GM19351 (cell line): Measurements from ENCODE around the gene FGF12.

Source experiments
- ATAC-seq: cut with Tn5 transposase; IDR thresholded peaks from one replicate; pipeline ENCODE4 v1.9.1; 2021; ENCODE audit warnings: mild to moderate bottlenecking, moderate library complexity; ENCODE audit not compliant: unreplicated experiment

Gene FGF12

DNA sequence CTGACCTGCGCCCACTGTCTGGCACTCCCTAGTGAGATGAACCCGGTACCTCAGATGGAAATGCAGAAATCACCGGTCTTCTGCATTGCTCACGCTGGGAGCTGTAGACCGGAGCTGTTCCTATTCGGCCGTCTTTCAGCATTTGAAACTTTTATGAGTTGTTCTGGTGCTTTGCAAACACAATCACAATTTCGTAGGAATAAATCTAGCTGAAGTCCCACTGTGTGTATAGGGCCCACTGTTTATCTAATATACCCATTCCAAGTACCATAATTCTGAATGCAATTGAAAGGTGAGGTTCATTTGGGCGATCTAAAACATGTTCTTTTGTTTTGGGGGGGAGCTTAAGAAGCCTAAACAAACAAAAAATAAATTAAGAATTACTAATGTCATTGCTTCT is 572.1 kb downstream of the FGF12 start:
- peak; percentile 43 for ATAC-seq

DNA sequence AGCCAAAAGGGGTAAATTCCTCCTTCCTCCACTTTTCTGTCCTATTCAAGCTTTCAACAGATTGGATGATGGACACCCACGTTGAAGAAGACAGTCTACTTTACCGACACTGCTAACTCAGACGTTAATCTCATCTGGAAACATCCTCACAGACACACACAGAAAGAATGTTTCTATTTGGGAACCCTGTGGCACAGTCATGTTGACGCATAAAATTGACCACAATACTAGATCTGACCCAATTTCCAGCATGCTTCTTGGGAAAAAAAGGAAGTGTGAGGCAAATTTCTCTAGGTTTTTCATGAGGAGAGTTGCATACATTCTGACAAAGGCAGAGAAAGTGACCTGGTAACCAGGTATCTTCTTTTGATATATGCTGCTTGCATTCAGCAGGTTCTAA is 594.1 kb downstream of the FGF12 start:
- no peak for ATAC-seq

DNA sequence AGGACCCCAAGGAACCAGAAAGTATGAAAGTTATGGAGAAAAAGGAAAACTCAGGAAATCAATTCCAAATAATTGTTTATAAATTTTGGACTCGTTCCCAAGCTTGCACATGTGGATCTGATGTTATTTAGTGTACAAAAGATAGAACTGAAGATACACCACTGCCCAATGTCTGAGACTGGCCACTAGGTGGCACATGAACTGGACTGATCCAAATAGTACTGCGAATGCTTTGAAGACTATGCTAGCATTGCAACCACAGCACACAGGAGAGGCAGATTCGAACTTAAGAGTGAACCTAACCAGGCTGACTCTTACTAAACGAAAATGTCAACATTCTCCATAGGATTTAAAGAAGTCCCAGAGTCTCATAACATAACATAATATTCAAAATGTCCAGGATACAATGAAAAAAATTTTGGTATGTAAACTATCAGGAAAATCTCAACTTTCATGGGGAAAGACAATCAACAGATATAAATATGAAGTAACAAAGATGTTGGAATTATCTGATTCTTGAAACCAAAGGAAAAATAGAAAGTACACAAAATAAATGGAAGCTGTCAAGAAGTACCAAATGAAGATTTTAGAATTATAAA is 596.7 kb downstream of the FGF12 start:
- peak; percentile 85 for ATAC-seq

DNA sequence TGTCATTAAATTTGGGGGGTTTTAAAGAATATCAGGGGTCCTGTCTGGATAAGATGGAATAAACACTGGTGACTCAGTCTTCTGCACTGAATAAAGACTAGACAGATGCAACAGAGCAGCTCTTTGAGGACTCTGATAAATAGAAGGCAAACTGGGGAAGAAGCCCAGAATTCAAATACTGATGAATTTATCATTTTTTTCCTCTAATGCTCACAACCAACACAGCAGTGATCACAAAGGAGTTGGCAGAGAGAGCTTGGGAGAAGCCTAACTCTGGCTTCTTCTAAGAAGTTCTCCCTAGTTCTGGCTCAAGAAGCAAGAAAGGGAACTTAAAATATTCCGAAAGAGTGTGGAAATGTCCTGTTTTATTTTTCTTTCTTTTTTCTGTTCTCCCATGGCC is 597.8 kb downstream of the FGF12 start:
- no peak for ATAC-seq

DNA sequence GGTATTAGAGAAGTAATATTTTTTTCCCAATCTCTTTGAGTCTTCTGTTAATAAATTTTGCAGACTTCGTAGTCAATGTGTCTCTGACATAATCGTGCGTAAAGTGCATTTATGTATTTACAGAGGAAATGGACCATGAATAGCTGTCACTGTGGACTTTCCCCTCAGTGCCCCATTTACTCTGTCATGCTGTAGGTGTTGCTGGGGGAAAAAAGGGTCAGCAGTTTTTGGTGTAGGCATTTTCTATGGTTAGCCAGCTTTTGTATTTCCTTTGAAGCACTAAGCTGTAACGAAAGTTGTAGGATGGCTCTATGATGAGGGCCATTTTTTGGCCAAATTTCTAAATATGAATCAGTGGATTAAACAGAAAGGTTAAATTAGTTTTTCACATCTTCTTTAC is 598.4 kb downstream of the FGF12 start:
- ATAC-seq: peak; percentile 69

DNA sequence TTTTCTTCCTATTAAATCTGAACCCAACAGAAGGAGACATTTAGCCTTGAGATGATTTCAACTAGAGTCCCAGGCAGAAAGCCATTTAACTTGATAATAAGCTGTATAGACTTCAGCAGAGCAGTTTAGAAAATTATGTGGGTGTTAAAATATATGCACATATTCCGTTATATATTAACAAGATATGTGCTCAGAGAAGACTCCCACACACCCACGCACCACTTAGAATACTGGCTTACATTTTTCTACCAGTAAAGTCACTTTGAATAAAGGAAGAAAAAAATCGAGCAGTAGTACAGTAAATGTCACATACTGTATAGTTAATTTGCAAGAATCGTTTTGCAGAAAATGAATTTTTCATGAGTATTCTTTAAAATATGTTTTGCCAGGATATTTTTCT is 599.3 kb downstream of the FGF12 start:
- no peak for ATAC-seq

DNA sequence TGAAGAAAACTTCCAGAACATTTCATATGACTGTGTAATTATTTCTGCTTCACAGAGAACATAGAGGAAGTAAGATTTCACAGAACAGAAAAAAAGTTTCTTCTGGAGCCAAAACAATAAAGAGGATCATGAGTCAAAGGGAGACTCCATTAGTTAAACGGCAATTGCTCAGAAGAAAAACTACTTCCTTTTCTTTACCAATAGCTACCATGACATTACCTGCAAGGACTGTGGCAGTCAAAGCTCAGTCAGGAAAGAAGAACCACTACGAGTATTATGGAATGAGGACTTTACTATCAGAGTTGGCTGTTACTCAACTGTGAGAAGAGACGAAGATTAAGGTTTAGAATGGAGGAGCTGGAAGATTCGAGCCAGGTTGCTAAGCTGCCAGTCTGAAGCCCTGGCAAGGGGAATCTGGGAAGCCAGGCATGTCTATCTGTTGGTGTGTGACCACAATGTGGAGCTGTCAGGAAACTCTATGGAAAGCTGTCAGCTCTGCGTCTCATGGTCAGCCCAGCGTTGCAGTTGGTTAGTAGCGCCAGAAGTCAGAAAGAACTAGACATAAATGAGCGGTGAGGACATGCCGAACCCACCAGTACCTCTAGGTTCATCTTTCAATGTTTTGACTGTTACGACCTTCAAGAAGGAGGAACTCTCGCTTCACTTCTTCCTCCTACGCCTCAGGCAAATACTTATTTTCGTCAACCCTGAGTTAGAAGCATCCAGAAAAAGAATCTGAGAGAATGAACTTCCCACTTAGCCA is 604.3 kb downstream of the FGF12 start:
- peak; percentile 91 for ATAC-seq

DNA sequence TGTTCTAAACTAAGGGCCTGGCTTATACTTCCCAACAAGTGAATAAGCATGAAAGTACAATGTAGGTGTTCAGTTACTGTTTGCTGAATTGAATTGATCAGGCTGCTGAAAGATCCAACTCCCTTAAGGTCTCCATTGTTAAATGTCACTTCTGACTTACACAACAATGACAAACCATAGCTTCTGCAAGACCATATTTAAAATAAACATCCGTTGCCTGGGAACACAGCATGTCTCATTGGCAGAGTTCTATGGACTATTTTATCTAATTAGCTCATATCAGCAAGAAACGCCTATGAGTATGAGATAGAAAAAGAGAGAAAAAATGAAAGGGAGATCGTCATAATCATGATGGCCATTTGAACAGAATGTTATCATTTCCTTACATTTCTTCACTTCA is 605.4 kb downstream of the FGF12 start:
- ATAC-seq: no peak

DNA sequence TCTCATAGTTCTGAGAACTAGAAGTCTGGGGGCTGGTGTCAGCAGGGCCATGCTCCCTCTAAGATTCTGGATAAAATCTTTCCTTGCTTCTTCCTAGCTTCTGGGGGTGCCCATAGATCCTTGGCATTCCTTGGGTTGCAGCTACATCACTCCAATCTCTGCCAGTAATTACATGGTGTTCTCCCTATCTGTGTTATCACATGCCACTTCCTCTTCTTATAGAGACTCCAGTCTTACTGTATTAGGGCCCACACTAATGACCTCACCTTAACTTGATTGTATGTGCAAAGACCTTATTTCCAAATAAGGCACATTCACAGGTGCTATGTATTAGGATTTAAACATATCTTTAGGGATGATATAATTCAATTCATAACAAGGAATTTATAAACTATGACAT is 618.5 kb downstream of the FGF12 start:
- no peak for ATAC-seq

DNA sequence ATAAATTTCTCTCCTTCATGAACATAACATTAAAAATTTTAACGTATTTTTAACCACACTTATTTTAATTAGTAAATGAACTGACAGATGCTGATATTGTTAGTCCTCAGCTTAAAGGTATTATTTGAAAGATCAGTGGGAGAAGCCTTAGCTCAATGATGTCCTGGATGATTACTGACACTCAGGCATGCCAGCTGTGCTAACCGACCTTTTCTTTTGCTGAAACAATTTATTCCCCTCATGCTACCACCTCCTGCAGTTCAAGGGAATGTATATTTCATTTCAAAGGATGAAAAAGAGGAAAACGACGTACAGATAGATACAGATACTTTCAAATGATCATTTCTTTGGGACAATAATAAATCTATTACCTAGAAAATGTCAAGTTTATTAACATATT is 620.8 kb downstream of the FGF12 start:
- no peak for ATAC-seq

DNA sequence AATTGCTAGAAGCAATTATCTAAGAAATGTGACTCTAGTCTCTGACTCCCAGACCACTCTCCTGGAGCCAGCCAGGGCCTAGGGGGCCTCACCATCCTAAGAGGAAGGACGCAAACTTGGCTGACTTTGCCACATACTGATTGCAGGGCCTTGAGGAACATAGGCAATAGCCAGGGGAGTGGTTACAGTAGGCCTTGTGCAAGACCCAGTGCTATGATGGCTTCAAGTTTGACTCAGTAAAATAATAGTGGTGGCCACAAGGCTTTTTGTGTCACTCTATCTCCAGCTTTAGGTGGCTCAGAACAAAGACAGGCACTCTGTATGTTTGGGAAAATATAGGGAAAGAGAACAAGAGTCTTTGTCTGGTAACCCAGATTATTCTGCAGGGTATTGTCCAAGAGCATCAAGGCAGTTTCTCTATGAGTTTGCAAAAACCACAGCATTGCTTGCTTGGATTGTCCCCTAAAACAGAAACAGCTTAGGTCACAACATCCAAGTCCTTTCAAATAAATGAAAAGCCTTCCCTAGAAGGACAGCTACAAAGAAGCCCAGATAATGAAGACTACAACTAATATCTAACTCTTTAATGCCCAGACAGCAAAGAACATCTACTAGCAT is 634.8 kb downstream of the FGF12 start:
- ATAC-seq: peak; percentile 70

DNA sequence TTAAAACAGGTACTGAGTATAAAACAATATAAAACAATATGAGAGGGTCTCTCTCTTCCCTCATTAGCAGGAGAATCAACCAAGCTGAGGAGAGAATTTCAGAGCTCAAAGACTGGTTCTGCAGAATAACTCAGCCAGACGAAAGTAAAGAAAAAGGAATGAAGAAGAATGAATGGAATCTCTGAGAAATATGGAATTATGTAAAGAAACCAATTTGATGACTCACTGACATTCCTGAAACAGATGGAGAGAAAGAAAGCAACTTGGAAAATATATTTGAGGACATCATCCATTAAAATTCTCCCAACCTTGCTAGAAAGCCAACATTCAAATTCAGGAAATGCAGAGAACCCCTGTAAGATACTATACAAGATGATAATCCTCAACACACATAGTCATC is 635.5 kb downstream of the FGF12 start:
- ATAC-seq: no peak

DNA sequence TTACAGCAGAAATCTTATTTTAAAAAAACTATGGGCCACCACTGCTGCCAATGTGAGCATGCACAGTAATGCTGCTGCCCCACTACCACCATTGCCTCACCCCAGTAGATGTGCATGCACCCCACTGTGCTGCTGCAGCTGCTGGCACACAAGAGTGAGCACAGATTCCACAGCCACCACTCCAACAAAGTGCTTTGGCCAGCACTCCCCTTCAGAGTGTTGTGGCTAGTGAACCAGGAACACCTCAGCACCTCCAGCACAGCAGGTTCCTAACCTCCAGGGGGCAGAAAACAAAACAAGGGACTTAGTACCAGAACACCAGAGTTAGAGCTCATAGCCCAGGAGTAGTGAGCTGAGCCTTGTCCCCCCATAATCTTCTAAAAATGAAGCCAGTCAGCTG is 636.8 kb downstream of the FGF12 start:
- ATAC-seq: peak; percentile 74
